B cell (primary cell): ENCODE measurements around the gene PCDHA7. TPM values are rescaled to one million over a fixed set of nuclear protein-coding genes. Genes with fewer than 3 reads are reported as not detected.

Source experiments
- ATAC-seq: fragments of 200-7000 bp; cut with Tn5 transposase; one replicate; pipeline ENCODE4 v1.10.0; 2021; ENCODE audit warnings: low read depth, mild to moderate bottlenecking, moderate number of reproducible peaks, moderate library complexity
- CTCF ChIA-PET: fragments of 350-600 bp; sonication (Branson Sonifier 250); formaldehyde crosslinking; loops from one replicate; lab custom pipeline; 2021; ENCODE audit warnings: antibody characterized with exemption, inconsistent platforms; lab: Charles Lee
- POLR2A ChIA-PET: fragments of 350-600 bp; sonication (Branson Sonifier 250); formaldehyde crosslinking; loops from one replicate; lab custom pipeline; 2021; ENCODE audit warnings: antibody characterized with exemption; lab: Charles Lee
- DNase-seq: peaks from one replicate; pipeline ENCODE4 v3.0.0; 2013
- H2AFZ ChIP-seq: 2 replicates; pipeline ENCODE4 v1.6.1; 2012; ENCODE audit warnings: mild to moderate bottlenecking, low read depth, low read length; ENCODE audit not compliant: insufficient read depth, poor library complexity, severe bottlenecking
- H3K27ac ChIP-seq, 2 donors: 1 replicate in 1 of 2; 2 replicates in 1 of 2; pipeline ENCODE4 v1.5.1; 2012 to 2013; ENCODE audit warnings: low read length in 2 of 2, mild to moderate bottlenecking in 2 of 2, moderate library complexity in 1 of 2
- H3K27me3 ChIP-seq, 4 experiments: fragments of 200-600 bp in 1 of 4; sonication (generic) in 1 of 4; replicated peaks in 1 of 4; 1 replicate in 2 of 4; 2 replicates in 2 of 4; pipeline versions ENCODE4 v1.6.1 to v1.7.0; 2013 to 2016; ENCODE audit warnings: low read length in 3 of 4, mild to moderate bottlenecking in 2 of 4, mixed read lengths in 1 of 4, moderate library complexity in 1 of 4; ENCODE audit not compliant: insufficient read depth in 4 of 4, control insufficient read depth in 3 of 4; ENCODE audit errors: control extremely low read depth in 1 of 4
- H3K36me3 ChIP-seq, 2 experiments: replicated peaks in 1 of 2; 1 replicate in 1 of 2; 2 replicates in 1 of 2; pipeline versions ENCODE4 v1.6.1 to v1.7.1; 2013; ENCODE audit warnings: low read length in 1 of 2; ENCODE audit not compliant: insufficient read depth in 2 of 2, control insufficient read depth in 1 of 2; ENCODE audit errors: control extremely low read depth in 1 of 2, extremely low read depth in 1 of 2
- H3K4me1 ChIP-seq, 2 donors: fragments of 200-600 bp in 1 of 2; sonication (generic) in 1 of 2; 1 replicate in 1 of 2; 2 replicates in 1 of 2; pipeline versions ENCODE4 v1.5.1 to v1.6.1; 2013 to 2017; ENCODE audit warnings: low read length in 2 of 2; ENCODE audit not compliant: control insufficient read depth in 2 of 2, insufficient read depth in 2 of 2
- H3K4me2 ChIP-seq: replicated peaks from 2 replicates; pipeline ENCODE3; 2012; ENCODE audit warnings: mild to moderate bottlenecking, low read depth, low read length; ENCODE audit not compliant: poor library complexity, severe bottlenecking
- H3K4me3 ChIP-seq, 5 experiments: fragments of 200-600 bp in 1 of 5; sonication (generic) in 1 of 5; 1 replicate in 3 of 5; 2 replicates in 2 of 5; pipeline versions ENCODE4 v1.5.1 to v1.7.0; 2011 to 2016; ENCODE audit warnings: low read length in 4 of 5, mild to moderate bottlenecking in 4 of 5, low read depth in 2 of 5, control low read depth in 1 of 5, moderate library complexity in 1 of 5; ENCODE audit not compliant: insufficient read depth in 1 of 5; ENCODE audit errors: control extremely low read depth in 1 of 5, extremely low read depth in 1 of 5
- H3K79me2 ChIP-seq: fragments of 200-600 bp; sonication (generic); one replicate; pipeline ENCODE4 v1.6.0; 2016; ENCODE audit warnings: low read length; ENCODE audit not compliant: control insufficient read depth, insufficient read depth
- H3K9ac ChIP-seq: fragments of 200-600 bp; sonication (generic); 2 replicates; pipeline ENCODE4 v1.6.1; 2017; ENCODE audit warnings: mild to moderate bottlenecking, low read length, moderate library complexity
- H3K9me3 ChIP-seq, 3 donors: one replicate each; pipeline versions ENCODE4 v1.6.1 to v1.7.1; 2013; ENCODE audit warnings: low read length in 2 of 3; ENCODE audit not compliant: control insufficient read depth in 2 of 3, insufficient read depth in 1 of 3; ENCODE audit errors: control extremely low read depth in 1 of 3
- H4K20me1 ChIP-seq: 2 replicates; pipeline ENCODE4 v1.6.0; 2012; ENCODE audit warnings: mild to moderate bottlenecking, low read length; ENCODE audit not compliant: insufficient read depth, control insufficient read depth, poor library complexity, severe bottlenecking
- H3K27ac Mint-ChIP-seq: one replicate; pipeline ENCODE4 v1.8.0; 2021; ENCODE audit warnings: mixed read lengths
- H3K27me3 Mint-ChIP-seq: one replicate; pipeline ENCODE4 v1.8.0; 2021; ENCODE audit warnings: mixed read lengths
- H3K4me1 Mint-ChIP-seq: one replicate; pipeline ENCODE4 v1.8.0; 2021; ENCODE audit warnings: mixed read lengths
- H3K4me3 Mint-ChIP-seq: one replicate; pipeline ENCODE4 v1.8.0; 2021; ENCODE audit warnings: mixed read lengths
- H3K9me3 Mint-ChIP-seq: one replicate; pipeline ENCODE4 v1.8.0; 2022; ENCODE audit warnings: mixed read lengths; ENCODE audit not compliant: insufficient read depth
- EZH2 ChIP-seq: IDR thresholded peaks from 2 replicates; pipeline ENCODE4 v1.6.1; 2012; ENCODE audit warnings: borderline replicate concordance, low read depth, mild to moderate bottlenecking, moderate library complexity, low read length; ENCODE audit not compliant: insufficient read depth, poor library complexity, severe bottlenecking
- WGBS: methylation state at CpG from one replicate; pipeline ENCODE4 v1.1.5; 2013; ENCODE audit warnings: missing lambda C conversion rate; ENCODE audit not compliant: insufficient coverage; 5-methylcytosine and 5-hydroxymethylcytosine counted together
- intact Hi-C: fragments of 100-400 bp; cut with micrococcal nuclease; formaldehyde crosslinking; loops from one replicate; pipeline ENCODE4 v1.10.0; 2022
- polyA plus RNA-seq: library from polyadenylated mRNA; depleted of rRNA; stranded (reverse); fragments of >200 nt; gene quantifications from 2 replicates; pipeline ENCODE4 v1.2.3, GENCODE V29; 2012
- total RNA-seq, 2 donors: library from RNA; stranded (reverse); fragments of 120-200 nt in 1 of 2; gene quantifications; 1 replicate in 1 of 2; 2 replicates in 1 of 2; pipeline versions ENCODE4 v1.2.3 to v1.2.4, GENCODE V29; 2013 to 2022
- TF ChIP-seq, protein P1 (sequence below): fragments of 200-600 bp; IDR thresholded peaks from one replicate; pipeline ENCODE4 v1.8.0; 2022; ENCODE audit warnings: antibody characterized with exemption, mild to moderate bottlenecking

PCDHA7 gene
- total and polyA plus RNA-seq, 2 donors (not counting 1 experiment from before 2014, with no cell fraction given), result 0.03 TPM; not detected in 1

DNA sequence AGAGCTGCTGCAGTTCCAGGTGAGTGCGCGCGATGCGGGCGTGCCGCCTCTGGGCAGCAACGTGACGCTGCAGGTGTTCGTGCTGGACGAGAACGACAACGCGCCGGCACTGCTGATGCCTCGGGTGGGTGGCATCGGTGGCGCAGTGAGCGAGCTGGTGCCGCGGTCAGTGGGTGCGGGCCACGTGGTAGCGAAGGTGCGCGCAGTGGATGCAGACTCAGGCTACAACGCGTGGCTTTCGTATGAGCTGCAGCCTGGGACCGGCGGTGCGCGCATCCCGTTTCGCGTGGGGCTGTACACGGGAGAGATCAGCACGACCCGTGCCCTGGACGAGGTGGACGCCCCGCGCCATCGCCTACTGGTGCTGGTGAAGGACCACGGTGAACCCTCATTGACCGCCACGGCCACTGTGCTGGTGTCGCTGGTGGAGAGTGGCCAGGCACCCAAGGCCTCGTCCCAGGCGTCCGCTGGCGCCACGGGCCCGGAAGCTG, 31.2 kb upstream of the PCDHA7 start:
- Mint-ChIP-seq H3K4me1 (no peaks in the 10 kb centered on the region), H3K9me3 (peaks cover 10% of the 10 kb centered on the region), H3K27me3 (peaks cover 14% of the 10 kb centered on the region), H3K4me3 (no peak overlapping the region), H3K27ac (no peak overlapping the region)
- Histone ChIP-seq H3K79me2 (no peaks in the 10 kb centered on the region), H3K27ac (no peak overlapping the region), H3K4me2 (no peak overlapping the region), H3K9me3 (peaks cover 3 to 35% (median 32%) of the 10 kb centered on the region in 3 donors), H3K36me3 (no peaks in the 10 kb centered on the region), H3K9ac (no peak overlapping the region), H3K27me3 (peaks cover 0 to 13% (median 7%) of the 10 kb centered on the region in 4 experiments), H4K20me1 (no peaks in the 10 kb centered on the region), H3K4me3 (no peak overlapping the region), H3K4me1 (no peaks in the 10 kb centered on the region), H2AFZ (no peak overlapping the region)
- POLR2A ChIA-PET, result no interaction called here
- intact Hi-C loops, result no loop called here
- CTCF ChIA-PET, result no interaction called here
- DNase-seq (no peak), ATAC-seq (no peak)
- WGBS, result 61% methylated on average over 53 of the region's 53 CpGs
- no peak for TF ChIP-seq EZH2
- TF ChIP-seq, protein P1, sequence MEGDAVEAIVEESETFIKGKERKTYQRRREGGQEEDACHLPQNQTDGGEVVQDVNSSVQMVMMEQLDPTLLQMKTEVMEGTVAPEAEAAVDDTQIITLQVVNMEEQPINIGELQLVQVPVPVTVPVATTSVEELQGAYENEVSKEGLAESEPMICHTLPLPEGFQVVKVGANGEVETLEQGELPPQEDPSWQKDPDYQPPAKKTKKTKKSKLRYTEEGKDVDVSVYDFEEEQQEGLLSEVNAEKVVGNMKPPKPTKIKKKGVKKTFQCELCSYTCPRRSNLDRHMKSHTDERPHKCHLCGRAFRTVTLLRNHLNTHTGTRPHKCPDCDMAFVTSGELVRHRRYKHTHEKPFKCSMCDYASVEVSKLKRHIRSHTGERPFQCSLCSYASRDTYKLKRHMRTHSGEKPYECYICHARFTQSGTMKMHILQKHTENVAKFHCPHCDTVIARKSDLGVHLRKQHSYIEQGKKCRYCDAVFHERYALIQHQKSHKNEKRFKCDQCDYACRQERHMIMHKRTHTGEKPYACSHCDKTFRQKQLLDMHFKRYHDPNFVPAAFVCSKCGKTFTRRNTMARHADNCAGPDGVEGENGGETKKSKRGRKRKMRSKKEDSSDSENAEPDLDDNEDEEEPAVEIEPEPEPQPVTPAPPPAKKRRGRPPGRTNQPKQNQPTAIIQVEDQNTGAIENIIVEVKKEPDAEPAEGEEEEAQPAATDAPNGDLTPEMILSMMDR, result no peak

DNA sequence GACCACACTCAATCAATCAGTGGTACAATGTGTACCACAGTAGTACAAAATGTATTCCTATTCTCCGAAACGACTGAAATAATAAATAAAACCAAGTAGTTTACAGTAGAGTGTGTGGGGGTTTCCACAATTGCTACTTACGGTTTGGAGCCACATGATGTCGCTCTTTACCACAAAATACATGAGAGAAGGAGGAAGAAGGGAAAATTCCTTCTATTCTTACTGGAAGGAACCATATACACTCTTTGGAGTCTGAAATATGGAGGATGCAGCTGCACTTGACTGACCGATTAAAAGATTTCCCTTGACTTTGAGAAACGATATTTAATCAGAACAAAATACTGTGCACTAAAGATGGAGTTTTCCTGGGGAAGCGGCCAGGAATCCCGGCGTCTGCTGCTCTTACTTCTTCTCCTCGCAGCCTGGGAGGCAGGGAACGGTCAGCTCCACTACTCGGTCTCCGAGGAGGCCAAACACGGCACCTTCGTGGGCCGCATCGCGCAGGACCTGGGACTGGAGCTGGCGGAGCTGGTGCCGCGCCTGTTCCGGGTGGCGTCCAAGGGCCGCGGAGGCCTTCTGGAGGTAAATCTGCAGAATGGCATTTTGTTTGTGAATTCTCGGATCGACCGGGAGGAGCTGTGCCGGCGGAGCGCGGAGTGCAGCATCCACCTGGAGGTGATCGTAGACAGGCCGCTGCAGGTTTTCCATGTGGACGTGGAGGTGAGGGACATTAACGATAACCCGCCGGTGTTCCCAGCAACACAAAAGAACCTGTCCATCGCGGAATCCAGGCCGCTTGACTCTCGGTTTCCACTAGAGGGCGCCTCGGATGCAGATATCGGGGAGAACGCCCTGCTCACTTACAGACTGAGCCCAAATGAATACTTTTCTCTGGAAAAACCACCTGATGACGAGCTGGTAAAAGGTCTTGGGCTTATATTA, 27.0 kb upstream of the PCDHA7 start, which contains the start of gene PCDHA4:
TSS of gene PCDHA4 (plus strand) at position 235 of the 942 bp plus-strand sequence.
- Mint-ChIP-seq H3K27me3 (peaks cover 7% of the 10 kb centered on the region), H3K27ac (no peak within 1 kb of the TSS), H3K4me3 (no peak within 1 kb of the TSS), H3K9me3 (peaks cover 8% of the 10 kb centered on the region), H3K4me1 (no peaks in the 10 kb centered on the region)
- DNase-seq, result no peak
- no peaks in the 10 kb centered on the region for H3K79me2 ChIP-seq
- no peak within 1 kb of the TSS for H3K4me2 ChIP-seq
- 47% methylated on average over 35 of the region's 47 CpGs for WGBS
- no peak for ATAC-seq
- ChIA-PET CTCF (no interaction called here), POLR2A (no interaction called here)
- H4K20me1 ChIP-seq, result no peaks in the 10 kb centered on the region
- TF ChIP-seq, protein P1, result no peak
- no peak for TF ChIP-seq EZH2
- no peak within 1 kb of the TSS for H2AFZ ChIP-seq
- H3K9ac ChIP-seq, result no peak within 1 kb of the TSS
- no peaks in the 10 kb centered on the region for H3K4me1 ChIP-seq
- intact Hi-C loops, result no loop called here
- no peaks in the 10 kb centered on the region for H3K36me3 ChIP-seq
- H3K9me3 ChIP-seq, result peaks cover 5 to 41% (median 22%) of the 10 kb centered on the region in 3 donors
- no peak within 1 kb of the TSS for H3K4me3 ChIP-seq
- H3K27me3 ChIP-seq, result peaks cover 0 to 11% (median 6%) of the 10 kb centered on the region in 4 experiments
- H3K27ac ChIP-seq, result no peak within 1 kb of the TSS
